SH-SY5Y (cell line): ENCODE results near the gene GLS.

ENCODE experiments used
- GATA2 ChIP-seq: IDR thresholded peaks from 2 replicates; pipeline ENCODE4 v1.6.1; 2011; ENCODE audit warnings: mild to moderate bottlenecking, low read depth, low read length
- GATA3 ChIP-seq: IDR thresholded peaks from 2 replicates; pipeline ENCODE4 v1.6.1; 2011; ENCODE audit warnings: low read depth, mild to moderate bottlenecking, low read length, moderate library complexity

DNA sequence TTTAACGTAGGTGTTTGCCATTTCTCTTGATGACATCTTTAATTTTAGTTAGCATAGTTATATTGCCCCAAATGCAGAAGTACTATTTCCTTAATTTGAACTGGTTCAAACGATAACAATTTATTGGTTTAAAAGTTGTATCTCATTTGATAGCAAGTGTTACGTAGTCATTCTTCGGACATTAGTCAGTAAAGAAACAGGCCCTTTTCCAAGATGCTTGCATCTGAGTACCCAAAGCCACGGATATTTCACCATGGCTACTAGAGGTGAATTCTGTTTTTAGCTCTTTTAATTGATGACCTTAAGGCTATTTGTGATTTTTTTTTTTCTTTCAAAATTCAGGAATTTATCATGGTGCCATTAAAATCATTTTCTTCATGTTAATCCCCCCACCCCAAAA is 32.1 kb downstream of the GLS start:
- no peak for TF ChIP-seq GATA2
- TF ChIP-seq GATA3, result no peak
